Body of pancreas (tissue), 4 donors: ENCODE measurements around the gene DYNC1LI1. TPM values are rescaled to one million over a fixed set of nuclear protein-coding genes. Genes with fewer than 3 reads are reported as not detected.

Experiments used
- ATAC-seq: fragments of 150-250 bp; one replicate; pipeline ENCODE4 v1.9.1; 2016
- DNase-seq, 4 donors: peaks; one replicate each; pipeline ENCODE4 v3.0.0-alpha.2; 2019
- H3K27ac ChIP-seq, 4 donors: fragments of 200-600 bp; sonication (generic); 1 replicate in 3 of 4; 2 replicates in 1 of 4; pipeline versions ENCODE4 v1.5.1 to v1.6.1; 2016 to 2019; ENCODE audit warnings: mild to moderate bottlenecking in 1 of 4, mixed read lengths in 1 of 4, moderate library complexity in 1 of 4
- H3K27me3 ChIP-seq, 2 donors: fragments of 200-600 bp; sonication (generic); one replicate each; pipeline ENCODE4 v1.6.0; 2016; ENCODE audit warnings: mild to moderate bottlenecking in 1 of 2
- H3K36me3 ChIP-seq, 2 donors: fragments of 200-600 bp; sonication (generic); replicated peaks in 1 of 2; 2 replicates each; pipeline ENCODE4 v1.5.1; 2016; ENCODE audit warnings: low read depth in 2 of 2; ENCODE audit not compliant: insufficient read depth in 1 of 2
- H3K4me1 ChIP-seq: fragments of 200-600 bp; sonication (generic); one replicate; pipeline ENCODE4 v1.6.0; 2016
- H3K4me3 ChIP-seq, 2 donors: fragments of 200-600 bp; sonication (generic); 1 replicate in 1 of 2; 2 replicates in 1 of 2; pipeline ENCODE4 v1.5.1; 2016 to 2019
- H3K9me3 ChIP-seq, 3 donors: fragments of 200-600 bp; sonication (generic); 1 replicate in 2 of 3; 2 replicates in 1 of 3; pipeline ENCODE4 v1.5.1; 2016
- POLR2A ChIP-seq, 3 donors: fragments of 450-650 bp; IDR thresholded peaks; one replicate each; pipeline ENCODE4 v1.6.1; 2016; ENCODE audit warnings: antibody characterized with exemption in 3 of 3, mild to moderate bottlenecking in 2 of 3
- WGBS, 2 donors: methylation state at CpG; one replicate each; pipeline ENCODE4 v1.1.5; 2017; 5-methylcytosine and 5-hydroxymethylcytosine counted together
- intact Hi-C: fragments of 100-400 bp; cut with DNase I; formaldehyde crosslinking; loops from one replicate; pipeline ENCODE4 v1.15.1; 2023
- total RNA-seq, 2 donors: library from RNA; depleted of rRNA; stranded (reverse); fragments of >200 nt; gene quantifications; one replicate each; pipeline ENCODE4 v1.1.0, GENCODE V29; 2016
- TF ChIP-seq, protein P1 (sequence below), 7 experiments: fragments of 450-650 bp in 4 of 7; fragments of 200-600 bp in 3 of 7; sonication (generic) in 3 of 7; IDR thresholded peaks; one replicate each; pipeline ENCODE4 v1.5.1; 2016 to 2019; ENCODE audit warnings: antibody characterized with exemption in 7 of 7

Gene DYNC1LI1
- total RNA-seq, 2 donors from 2014 or later, result 7.6 to 16.3 TPM

DNA sequence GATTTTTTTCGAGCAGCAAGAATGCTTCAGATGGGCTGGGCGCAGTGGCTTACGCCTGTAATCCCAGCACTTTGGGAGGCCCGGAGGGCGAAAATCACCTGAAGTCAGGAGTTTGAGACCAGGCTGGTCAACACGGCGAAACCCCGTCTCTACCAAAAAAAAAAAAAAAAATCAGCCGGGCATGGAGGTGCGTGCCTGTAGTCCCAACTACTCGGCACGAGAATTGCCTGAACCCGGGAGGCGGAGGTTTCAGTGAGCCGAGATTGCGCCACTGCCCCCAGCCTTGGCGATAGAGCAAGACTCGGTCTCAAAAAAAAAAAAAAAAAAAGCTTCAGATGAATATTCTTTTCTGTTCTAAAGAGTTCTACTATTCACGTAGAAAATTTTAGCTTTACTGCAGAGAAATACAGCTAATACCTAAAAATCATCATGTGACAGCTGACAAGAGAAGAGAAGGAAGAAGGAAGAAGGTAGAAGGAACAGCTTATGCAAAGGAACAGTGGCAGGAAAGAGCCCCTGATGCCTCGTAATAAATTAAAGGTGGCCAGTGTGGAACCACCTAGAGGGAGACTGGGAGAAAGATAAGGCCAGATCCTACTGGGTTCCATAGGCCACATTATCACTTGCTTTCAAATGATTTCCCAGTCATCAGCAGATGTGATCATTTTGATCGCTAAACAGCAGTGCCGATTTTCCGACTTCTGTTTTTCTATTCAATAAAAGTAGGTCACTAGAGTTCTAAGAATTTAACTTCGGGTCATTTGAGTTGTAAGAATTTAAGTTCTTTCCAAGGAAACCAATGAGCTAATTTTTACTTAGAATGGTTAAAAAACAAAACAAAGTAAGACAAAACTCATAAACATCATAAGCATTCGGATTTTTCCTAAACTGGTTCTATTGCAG is 69.5 kb downstream of the DYNC1LI1 start:
- no peak for ATAC-seq
- DNase-seq, result no peak
- intact Hi-C loops, result no loop called here
- Histone ChIP-seq H3K27ac (peak overlapping the region in 2 of 4 donors; percentile 66 to 96), H3K36me3 (no peaks in the 10 kb centered on the region), H3K27me3 (no peaks in the 10 kb centered on the region), H3K9me3 (no peaks in the 10 kb centered on the region), H3K4me1 (peaks cover 18% of the 10 kb centered on the region), H3K4me3 (no peak overlapping the region)
- TF ChIP-seq, protein P1, sequence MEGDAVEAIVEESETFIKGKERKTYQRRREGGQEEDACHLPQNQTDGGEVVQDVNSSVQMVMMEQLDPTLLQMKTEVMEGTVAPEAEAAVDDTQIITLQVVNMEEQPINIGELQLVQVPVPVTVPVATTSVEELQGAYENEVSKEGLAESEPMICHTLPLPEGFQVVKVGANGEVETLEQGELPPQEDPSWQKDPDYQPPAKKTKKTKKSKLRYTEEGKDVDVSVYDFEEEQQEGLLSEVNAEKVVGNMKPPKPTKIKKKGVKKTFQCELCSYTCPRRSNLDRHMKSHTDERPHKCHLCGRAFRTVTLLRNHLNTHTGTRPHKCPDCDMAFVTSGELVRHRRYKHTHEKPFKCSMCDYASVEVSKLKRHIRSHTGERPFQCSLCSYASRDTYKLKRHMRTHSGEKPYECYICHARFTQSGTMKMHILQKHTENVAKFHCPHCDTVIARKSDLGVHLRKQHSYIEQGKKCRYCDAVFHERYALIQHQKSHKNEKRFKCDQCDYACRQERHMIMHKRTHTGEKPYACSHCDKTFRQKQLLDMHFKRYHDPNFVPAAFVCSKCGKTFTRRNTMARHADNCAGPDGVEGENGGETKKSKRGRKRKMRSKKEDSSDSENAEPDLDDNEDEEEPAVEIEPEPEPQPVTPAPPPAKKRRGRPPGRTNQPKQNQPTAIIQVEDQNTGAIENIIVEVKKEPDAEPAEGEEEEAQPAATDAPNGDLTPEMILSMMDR (IDR thresholded peaks at IDR 0.05), result no peak
- no peak for TF ChIP-seq POLR2A (IDR thresholded peaks at IDR 0.05)
- 73 to 79% methylated on average over 25 of the region's 25 CpGs for WGBS, 2 donors

DNA sequence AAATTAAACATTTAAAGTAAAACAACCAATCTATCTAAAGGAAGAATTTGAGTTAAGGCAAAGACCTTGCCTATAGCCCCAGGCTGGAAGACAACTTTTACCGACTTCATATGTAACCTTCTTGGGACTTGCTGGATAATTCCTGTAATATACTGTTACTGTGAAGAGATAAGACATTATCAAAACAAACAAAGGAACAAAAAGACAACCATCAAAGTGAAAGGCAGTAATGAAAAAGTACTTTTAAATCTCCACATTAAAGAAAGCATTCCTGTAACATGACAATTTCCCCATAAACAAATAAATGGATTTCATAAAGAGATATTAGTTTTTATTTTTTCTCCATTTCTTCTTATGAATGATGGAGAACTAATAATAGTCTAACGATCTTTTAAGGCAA is 70.4 kb downstream of the DYNC1LI1 start:
- WGBS, 2 donors, result 67 to 70% methylated on average over 2 of the region's 2 CpGs
- H3K4me1 ChIP-seq, result peaks cover 18% of the 10 kb centered on the region
- ATAC-seq (no peak), DNase-seq (no peak)
- intact Hi-C loops, result no loop called here
- no peaks in the 10 kb centered on the region for H3K9me3 ChIP-seq
- H3K27me3 ChIP-seq, result no peaks in the 10 kb centered on the region
- H3K4me3 ChIP-seq, result no peak overlapping the region
- TF ChIP-seq, protein P1 (IDR thresholded peaks at IDR 0.05), result no peak
- no peak for TF ChIP-seq POLR2A (IDR thresholded peaks at IDR 0.05)
- H3K36me3 ChIP-seq, result no peaks in the 10 kb centered on the region
- no peak overlapping the region for H3K27ac ChIP-seq

DNA sequence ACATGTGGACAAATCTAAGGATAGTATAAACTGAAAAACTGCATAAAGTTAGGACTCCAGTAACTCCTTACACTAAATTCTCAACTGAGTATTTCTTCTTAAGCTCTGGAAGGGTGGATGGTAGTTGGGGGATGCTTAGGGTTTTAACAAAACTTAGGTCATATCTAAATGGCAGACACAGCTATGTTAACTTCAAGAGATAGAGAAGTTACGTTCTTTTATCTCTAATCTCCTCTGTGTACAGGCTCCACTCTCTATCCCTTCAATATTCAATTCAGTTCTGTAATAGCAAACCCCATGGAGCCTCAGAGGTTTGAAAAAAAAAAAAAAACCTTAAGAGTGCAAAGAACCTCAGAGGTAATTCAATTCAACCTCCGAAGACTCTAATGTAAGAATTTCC is 71.1 kb downstream of the DYNC1LI1 start:
- no peaks in the 10 kb centered on the region for H3K36me3 ChIP-seq
- H3K4me1 ChIP-seq, result peaks cover 18% of the 10 kb centered on the region
- no peaks in the 10 kb centered on the region for H3K27me3 ChIP-seq
- 71 to 79% methylated on average over 2 of the region's 2 CpGs for WGBS, 2 donors
- H3K27ac ChIP-seq, result no peak overlapping the region
- DNase-seq (no peak), ATAC-seq (no peak)
- intact Hi-C loops, result no loop called here
- H3K9me3 ChIP-seq, result no peaks in the 10 kb centered on the region
- TF ChIP-seq POLR2A (IDR thresholded peaks at IDR 0.05), result no peak
- TF ChIP-seq, protein P1 (IDR thresholded peaks at IDR 0.05), result no peak
- H3K4me3 ChIP-seq, result no peak overlapping the region

DNA sequence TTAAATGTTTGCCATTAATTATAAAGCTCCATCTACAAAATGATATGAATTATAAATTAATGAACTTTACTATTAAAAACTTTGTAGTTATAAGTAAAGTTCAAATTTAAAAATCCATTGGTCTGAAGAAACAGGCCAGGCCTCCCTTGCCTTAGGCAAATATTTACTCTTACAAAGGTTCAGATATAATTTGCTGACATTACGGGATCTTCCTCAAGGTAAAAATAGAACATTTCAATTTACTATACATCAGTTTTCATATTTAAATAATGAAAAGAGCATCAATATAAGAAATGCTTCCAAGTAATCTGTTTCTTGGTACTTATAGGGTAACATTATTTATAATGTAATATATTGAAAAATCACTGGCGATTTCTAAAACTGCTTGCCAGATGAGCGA is 71.7 kb downstream of the DYNC1LI1 start:
- H3K4me3 ChIP-seq, result no peak overlapping the region
- no peak overlapping the region for H3K27ac ChIP-seq
- H3K4me1 ChIP-seq, result peaks cover 18% of the 10 kb centered on the region
- WGBS, 2 donors, result 62 to 69% methylated on average over 3 of the region's 3 CpGs
- DNase-seq, result no peak
- no peaks in the 10 kb centered on the region for H3K27me3 ChIP-seq
- no peak for ATAC-seq
- TF ChIP-seq POLR2A (IDR thresholded peaks at IDR 0.05), result no peak
- TF ChIP-seq, protein P1 (IDR thresholded peaks at IDR 0.05), result no peak
- H3K36me3 ChIP-seq, result no peaks in the 10 kb centered on the region
- H3K9me3 ChIP-seq, result no peaks in the 10 kb centered on the region
- intact Hi-C loops, result no loop called here

GRCh38 chr3:32498252-32498651 is 72.4 kb downstream of the DYNC1LI1 start:
- H3K4me1 ChIP-seq, result peaks cover 18% of the 10 kb centered on the region
- H3K9me3 ChIP-seq, result no peaks in the 10 kb centered on the region
- no peak overlapping the region for H3K27ac ChIP-seq
- TF ChIP-seq, protein P1 (IDR thresholded peaks at IDR 0.05), result no peak
- TF ChIP-seq POLR2A (IDR thresholded peaks at IDR 0.05), result no peak
- DNase-seq (no peak), ATAC-seq (no peak)
- intact Hi-C loops, result no loop called here
- no peaks in the 10 kb centered on the region for H3K27me3 ChIP-seq
- no peaks in the 10 kb centered on the region for H3K36me3 ChIP-seq
- WGBS, 2 donors, result 68 to 90% methylated on average over 3 of the region's 3 CpGs
- no peak overlapping the region for H3K4me3 ChIP-seq
